Loucy (cell line): ENCODE measurements around the gene NFIL3.

Experiments
- CTCF ChIP-seq: fragments of 200-600 bp; sonication (generic); conservative IDR thresholded peaks from 2 replicates; pipeline ENCODE4 v1.5.1; 2014; ENCODE audit warnings: mild to moderate bottlenecking, antibody characterized with exemption, low read length
- EZH2phosphoT487 ChIP-seq: fragments of 200-600 bp; IDR thresholded peaks from 2 replicates; pipeline ENCODE4 v1.6.1; 2018; ENCODE audit warnings: antibody characterized with exemption, mild to moderate bottlenecking, moderate library complexity, borderline replicate concordance

GRCh38 chr9:91392435-91392834 is 31.2 kb downstream of the NFIL3 start:
- TF ChIP-seq CTCF = no peak
- TF ChIP-seq EZH2phosphoT487 = no peak
